Activated CD4-positive, alpha-beta T cell treated with anti-CD3 and anti-CD28 coated beads, Interleukin-2, amount 50 U/mL, for 48 hours (primary cell): ENCODE data around the gene PLCL1.

Source experiments
- DNase-seq, 2 experiments: peaks; one replicate each; pipeline ENCODE4 v3.0.0-alpha.2; 2020

PLCL1 gene

GRCh38 chr2:197964720-197965119, 160.3 kb downstream of the PLCL1 start:
- DNase-seq, result no peak

GRCh38 chr2:197965756-197966155, 161.4 kb downstream of the PLCL1 start:
- no peak for DNase-seq

- DNase-seq, result no peak
These were observed 165.0 kb downstream of the PLCL1 start for GRCh38 chr2:197969391-197969893.

- no peak for DNase-seq
These were observed 167.7 kb downstream of the PLCL1 start for GRCh38 chr2:197972061-197972460.

- DNase-seq, result no peak
These were observed 168.2 kb downstream of the PLCL1 start for GRCh38 chr2:197972587-197972986.

GRCh38 chr2:197973772-197974171, 169.4 kb downstream of the PLCL1 start:
- no peak for DNase-seq

- DNase-seq, result no peak
These were observed 171.6 kb downstream of the PLCL1 start for GRCh38 chr2:197975931-197976519.

- DNase-seq, result no peak
These were observed 174.6 kb downstream of the PLCL1 start for GRCh38 chr2:197978971-197979370.

GRCh38 chr2:197982565-197982964, 178.2 kb downstream of the PLCL1 start:
- DNase-seq, result no peak

- no peak for DNase-seq
These were observed 180.7 kb downstream of the PLCL1 start for GRCh38 chr2:197985029-197985638.

GRCh38 chr2:197986977-197987376, 182.6 kb downstream of the PLCL1 start:
- no peak for DNase-seq

GRCh38 chr2:197990356-197990755, 186.0 kb downstream of the PLCL1 start:
- no peak for DNase-seq

- DNase-seq, result no peak
These were observed 188.2 kb downstream of the PLCL1 start for GRCh38 chr2:197992482-197993133.

GRCh38 chr2:197993363-197993762, 189.0 kb downstream of the PLCL1 start:
- no peak for DNase-seq

- peak; percentile 18 to 20 for DNase-seq
These were observed 189.4 kb downstream of the PLCL1 start for GRCh38 chr2:197993830-197994229.

GRCh38 chr2:197994751-197995150, 190.4 kb downstream of the PLCL1 start:
- DNase-seq, result no peak

- DNase-seq, result no peak
These were observed 192.2 kb downstream of the PLCL1 start for GRCh38 chr2:197996583-197996982.

GRCh38 chr2:197997083-197997541, 192.7 kb downstream of the PLCL1 start:
- no peak for DNase-seq

GRCh38 chr2:197998702-197999101, 194.3 kb downstream of the PLCL1 start:
- peak in 1 of 2 experiments; percentile 32 for DNase-seq

GRCh38 chr2:198000417-198000816, 196.0 kb downstream of the PLCL1 start:
- DNase-seq, result no peak

GRCh38 chr2:198004173-198004572, 199.8 kb downstream of the PLCL1 start:
- no peak for DNase-seq

- DNase-seq, result peak; percentile 24 to 49
These were observed 200.8 kb downstream of the PLCL1 start for GRCh38 chr2:198004921-198005829.

GRCh38 chr2:198006733-198007132, 202.3 kb downstream of the PLCL1 start:
- no peak for DNase-seq
